Neuronal stem cell (in vitro differentiated cells): ENCODE data around the gene CAMK1D.
A peak's percentile ranks its signal among the peaks of the same experiment; 100 is the strongest.

Experiments
- DNase-seq: peaks from one replicate; pipeline ENCODE4 v3.0.0-alpha.2; 2013; ENCODE audit warnings: low spot score
- H2AFZ ChIP-seq: one replicate; pipeline ENCODE4 v1.6.1; 2013; ENCODE audit warnings: mild to moderate bottlenecking, low read length, inconsistent platforms
- H2AK5ac ChIP-seq: 2 replicates; pipeline ENCODE4 v1.6.1; 2013; ENCODE audit warnings: low read depth, mild to moderate bottlenecking, inconsistent platforms, low read length, moderate library complexity, mixed read lengths
- H2BK120ac ChIP-seq: 2 replicates; pipeline ENCODE4 v1.6.1; 2013; ENCODE audit warnings: low read depth, mild to moderate bottlenecking, inconsistent platforms, low read length, moderate library complexity, mixed read lengths
- H2BK12ac ChIP-seq: one replicate; pipeline ENCODE4 v1.6.1; 2013; ENCODE audit warnings: low read length, inconsistent platforms
- H2BK15ac ChIP-seq: 2 replicates; pipeline ENCODE4 v1.6.1; 2013; ENCODE audit warnings: mild to moderate bottlenecking, low read length, inconsistent platforms, mixed read lengths
- H2BK5ac ChIP-seq: one replicate; pipeline ENCODE4 v1.6.1; 2013; ENCODE audit warnings: inconsistent platforms, mild to moderate bottlenecking, low read length, moderate library complexity
- H3K14ac ChIP-seq: one replicate; pipeline ENCODE4 v1.6.1; 2013; ENCODE audit warnings: low read length, inconsistent platforms
- H3K18ac ChIP-seq: 2 replicates; pipeline ENCODE4 v1.6.1; 2013; ENCODE audit warnings: low read length, inconsistent platforms
- H3K23ac ChIP-seq: 2 replicates; pipeline ENCODE4 v1.6.1; 2013; ENCODE audit warnings: low read depth, mild to moderate bottlenecking, mixed read lengths, low read length, inconsistent platforms; ENCODE audit not compliant: poor library complexity
- H3K27ac ChIP-seq: replicated peaks from 3 replicates; pipeline ENCODE4 v1.5.1; 2013; ENCODE audit warnings: low read length, inconsistent platforms
- H3K27me3 ChIP-seq, 3 experiments: 2 replicates each; pipeline ENCODE4 v1.6.1; 2013; ENCODE audit warnings: low read length in 3 of 3, mild to moderate bottlenecking in 2 of 3, inconsistent platforms in 1 of 3, low read depth in 1 of 3, mixed read lengths in 1 of 3, moderate library complexity in 1 of 3; ENCODE audit not compliant: control insufficient read depth in 3 of 3, insufficient read depth in 3 of 3
- H3K36me3 ChIP-seq, 2 donors: replicated peaks in 1 of 2; 2 replicates each; pipeline ENCODE4 v1.6.1; 2013; ENCODE audit warnings: low read length in 2 of 2; ENCODE audit not compliant: control insufficient read depth in 2 of 2, insufficient read depth in 2 of 2
- H3K4ac ChIP-seq: 2 replicates; pipeline ENCODE4 v1.6.1; 2013; ENCODE audit warnings: inconsistent platforms, mild to moderate bottlenecking, low read length, moderate library complexity
- H3K4me1 ChIP-seq, 2 donors: 1 replicate in 1 of 2; 2 replicates in 1 of 2; pipeline ENCODE4 v1.6.1; 2013; ENCODE audit warnings: low read length in 2 of 2, low read depth in 1 of 2; ENCODE audit not compliant: control insufficient read depth in 2 of 2, insufficient read depth in 1 of 2
- H3K4me2 ChIP-seq: one replicate; pipeline ENCODE4 v1.6.1; 2013; ENCODE audit warnings: mild to moderate bottlenecking, low read length, inconsistent platforms; ENCODE audit not compliant: insufficient read depth, poor library complexity, severe bottlenecking
- H3K4me3 ChIP-seq, 2 donors: 2 replicates each; pipeline ENCODE4 v1.5.1; 2013; ENCODE audit warnings: low read length in 2 of 2, mild to moderate bottlenecking in 2 of 2, inconsistent platforms in 1 of 2, moderate library complexity in 1 of 2
- H3K79me1 ChIP-seq: one replicate; pipeline ENCODE4 v1.6.1; 2013; ENCODE audit warnings: low read depth, mild to moderate bottlenecking, inconsistent platforms, low read length, moderate library complexity
- H3K9ac ChIP-seq: one replicate; pipeline ENCODE4 v1.6.1; 2013; ENCODE audit warnings: mild to moderate bottlenecking, low read depth, low read length, inconsistent platforms; ENCODE audit not compliant: poor library complexity
- H3K9me3 ChIP-seq, 2 donors: replicated peaks in 1 of 2; 2 replicates each; pipeline versions ENCODE3 to v1.6.1; 2013; ENCODE audit warnings: low read length in 2 of 2, mild to moderate bottlenecking in 2 of 2, inconsistent platforms in 1 of 2, low read depth in 1 of 2, mixed read lengths in 1 of 2, moderate library complexity in 1 of 2; ENCODE audit not compliant: control insufficient read depth in 2 of 2, insufficient read depth in 1 of 2
- H4K8ac ChIP-seq: one replicate; pipeline ENCODE4 v1.6.1; 2013; ENCODE audit warnings: low read depth, mild to moderate bottlenecking, inconsistent platforms, low read length, moderate library complexity
- H4K91ac ChIP-seq: one replicate; pipeline ENCODE4 v1.6.1; 2013; ENCODE audit warnings: low read length, low read depth, mild to moderate bottlenecking, inconsistent platforms; ENCODE audit not compliant: poor library complexity
- WGBS, 2 donors: extraction: QIAGEN DNeasy Blood & Tissue Kit; methylation state at CpG; one replicate each; pipeline ENCODE4 v1.1.7; 2013; ENCODE audit warnings: missing lambda C conversion rate in 2 of 2, mixed read lengths in 1 of 2; ENCODE audit not compliant: insufficient read length in 2 of 2, insufficient replicate concordance in 1 of 2; ENCODE audit errors: extremely low coverage in 2 of 2; 5-methylcytosine and 5-hydroxymethylcytosine counted together

The CAMK1D gene

GRCh38 chr10:12346707-12347106 is 2.6 kb upstream of the CAMK1D start:
- DNase-seq: no peak
- peaks cover 0 to 26% (median 23%) of the 10 kb centered on the region in 3 experiments for H3K27me3 ChIP-seq
- no peak overlapping the region for H4K8ac ChIP-seq
- no peaks in the 10 kb centered on the region for H3K9me3 ChIP-seq
- H2BK15ac ChIP-seq: no peak overlapping the region
- no peak overlapping the region for H2AK5ac ChIP-seq
- no peak overlapping the region for H4K91ac ChIP-seq
- H2BK120ac ChIP-seq: no peak overlapping the region
- no peak overlapping the region for H3K18ac ChIP-seq
- H3K14ac ChIP-seq: no peak overlapping the region
- no peak overlapping the region for H2BK5ac ChIP-seq
- H2AFZ ChIP-seq: no peak overlapping the region
- peaks cover 0 to 5% of the 10 kb centered on the region in 2 donors for H3K4me1 ChIP-seq
- no peak overlapping the region for H3K27ac ChIP-seq
- no peaks in the 10 kb centered on the region for H3K36me3 ChIP-seq
- no peak overlapping the region for H3K4me3 ChIP-seq
- no peaks in the 10 kb centered on the region for H3K79me1 ChIP-seq
- H3K4me2 ChIP-seq: no peak overlapping the region
- no peak overlapping the region for H2BK12ac ChIP-seq
- H3K4ac ChIP-seq: no peak overlapping the region
- H3K23ac ChIP-seq: no peak overlapping the region
- WGBS, 2 donors: no CpG with 5 or more reads among the region's 10 CpGs
- no peak overlapping the region for H3K9ac ChIP-seq

GRCh38 chr10:12348294-12348869 is 965 bp upstream of the CAMK1D start:
- H2BK120ac ChIP-seq: peak overlapping the region; percentile 41
- H3K36me3 ChIP-seq: no peaks in the 10 kb centered on the region
- H4K8ac ChIP-seq: peak overlapping the region; percentile 57
- H3K4me3 ChIP-seq: peak overlapping the region; percentile 75 to 79
- no peak overlapping the region for H2BK5ac ChIP-seq
- no peak overlapping the region for H3K27ac ChIP-seq
- no CpG with 5 or more reads among the region's 24 CpGs for WGBS, 2 donors
- peak overlapping the region; percentile 36 for H3K23ac ChIP-seq
- peaks cover 0 to 26% (median 23%) of the 10 kb centered on the region in 3 experiments for H3K27me3 ChIP-seq
- H2AFZ ChIP-seq: peak overlapping the region; percentile 99
- peak overlapping the region; percentile 15 for H2BK15ac ChIP-seq
- no peak overlapping the region for H3K14ac ChIP-seq
- no peak overlapping the region for H4K91ac ChIP-seq
- H2AK5ac ChIP-seq: peak overlapping the region; percentile 22
- H3K4me1 ChIP-seq: peaks cover under 1 to 5% of the 10 kb centered on the region in 2 donors
- H2BK12ac ChIP-seq: no peak overlapping the region
- no peak overlapping the region for H3K4ac ChIP-seq
- H3K79me1 ChIP-seq: no peaks in the 10 kb centered on the region
- no peaks in the 10 kb centered on the region for H3K9me3 ChIP-seq
- peak overlapping the region; percentile 93 for H3K18ac ChIP-seq
- H3K4me2 ChIP-seq: peak overlapping the region; percentile 85
- no peak for DNase-seq
- peak overlapping the region; percentile 85 for H3K9ac ChIP-seq

DNA sequence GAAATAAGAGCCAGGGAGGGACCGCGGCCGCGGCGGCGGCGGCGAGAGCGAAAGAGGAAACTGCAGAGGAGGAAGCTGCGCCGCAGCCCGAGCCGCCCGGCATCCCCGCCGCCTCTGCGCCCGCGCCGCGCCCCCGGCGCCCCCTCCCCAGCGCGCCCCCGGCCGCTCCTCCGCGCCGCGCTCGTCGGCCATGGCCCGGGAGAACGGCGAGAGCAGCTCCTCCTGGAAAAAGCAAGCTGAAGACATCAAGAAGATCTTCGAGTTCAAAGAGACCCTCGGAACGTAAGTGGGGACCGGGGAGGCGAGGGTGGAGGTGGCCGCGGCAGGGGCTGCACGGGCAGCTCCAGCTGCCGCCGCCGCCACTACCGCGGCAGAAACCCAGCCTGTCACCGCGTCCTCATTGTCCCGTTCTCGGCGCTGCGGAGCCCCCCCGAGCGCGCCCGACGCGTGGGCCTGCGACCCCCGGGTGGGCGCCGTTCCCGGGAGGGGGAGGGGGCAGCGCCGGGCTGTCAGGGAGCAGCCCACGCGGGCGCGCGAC is 351 bp downstream of the CAMK1D start:
- Histone ChIP-seq H2AK5ac (no peak overlapping the region), H2BK5ac (no peak overlapping the region), H2BK12ac (no peak overlapping the region), H2AFZ (peak overlapping the region; percentile 99), H3K27me3 (peaks cover 0 to 26% (median 23%) of the 10 kb centered on the region in 3 experiments), H3K4me2 (peak overlapping the region; percentile 99), H3K36me3 (no peaks in the 10 kb centered on the region), H3K79me1 (no peaks in the 10 kb centered on the region), H2BK120ac (peak overlapping the region; percentile 94), H2BK15ac (peak overlapping the region; percentile 56), H3K9me3 (no peaks in the 10 kb centered on the region), H4K8ac (no peak overlapping the region), H3K4me1 (peaks cover 2 to 5% of the 10 kb centered on the region in 2 donors), H3K4ac (no peak overlapping the region), H3K18ac (peak overlapping the region; percentile 97), H3K9ac (peak overlapping the region; percentile 94), H4K91ac (no peak overlapping the region), H3K4me3 (peak overlapping the region; percentile 79 to 89), H3K23ac (peak overlapping the region; percentile 80), H3K14ac (peak overlapping the region; percentile 98), H3K27ac (peak overlapping the region; percentile 76)
- WGBS, 2 donors: no CpG with 5 or more reads among the region's 73 CpGs
- no peak for DNase-seq

DNA sequence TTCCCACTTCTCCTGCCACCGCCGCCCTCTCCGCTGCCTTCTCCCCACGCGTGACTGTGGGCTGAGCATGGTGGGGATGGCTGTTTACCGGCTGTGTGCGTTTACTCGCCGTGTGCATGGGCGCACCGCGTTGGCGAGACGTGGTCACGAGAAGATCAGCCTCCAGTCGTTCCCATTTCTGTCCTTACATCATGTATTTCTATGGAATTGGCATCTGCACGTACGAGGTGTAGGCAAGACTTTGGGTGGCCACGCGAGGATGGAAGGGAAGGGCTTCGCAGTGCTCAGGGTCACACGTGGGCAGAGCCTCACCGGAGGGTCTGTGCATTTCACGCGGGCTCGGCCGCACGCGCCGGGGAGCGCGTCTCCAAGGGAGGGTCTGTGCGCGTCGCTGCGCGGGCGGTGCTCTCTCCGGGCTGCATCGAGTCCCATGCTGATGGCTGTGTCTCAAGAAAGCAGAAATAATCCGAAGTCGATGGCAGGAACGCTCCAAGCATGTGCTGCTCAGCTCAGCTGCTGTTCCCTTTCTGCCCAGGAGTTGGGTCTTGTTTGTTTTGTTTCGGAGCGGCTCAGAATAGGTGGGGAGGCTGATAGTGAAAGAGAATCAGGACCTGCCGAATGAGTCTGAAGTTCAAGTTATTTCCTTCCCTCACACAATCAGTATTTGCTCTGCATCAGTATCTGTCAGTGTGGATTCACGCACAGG is 973 bp downstream of the CAMK1D start:
- Histone ChIP-seq H2AFZ (peak overlapping the region; percentile 99), H3K79me1 (no peaks in the 10 kb centered on the region), H2BK120ac (peak overlapping the region; percentile 94), H3K27me3 (peaks cover 0 to 26% (median 23%) of the 10 kb centered on the region in 3 experiments), H3K9me3 (no peaks in the 10 kb centered on the region), H2BK12ac (no peak overlapping the region), H3K9ac (peak overlapping the region; percentile 94), H3K4me2 (peak overlapping the region; percentile 99), H2BK15ac (peak overlapping the region; percentile 56), H3K27ac (no peak overlapping the region), H3K4me1 (peaks cover 2 to 5% of the 10 kb centered on the region in 2 donors), H4K91ac (no peak overlapping the region), H3K36me3 (no peaks in the 10 kb centered on the region), H4K8ac (no peak overlapping the region), H3K14ac (peak overlapping the region; percentile 98), H3K4me3 (peak overlapping the region; percentile 79 to 89), H3K18ac (peak overlapping the region; percentile 97), H3K4ac (no peak overlapping the region), H2AK5ac (no peak overlapping the region), H3K23ac (peak overlapping the region; percentile 1), H2BK5ac (no peak overlapping the region)
- no CpG with 5 or more reads among the region's 47 CpGs for WGBS, 2 donors
- DNase-seq: peak; percentile 33
